Measurements from ENCODE around the gene AEBP1.

DNA sequence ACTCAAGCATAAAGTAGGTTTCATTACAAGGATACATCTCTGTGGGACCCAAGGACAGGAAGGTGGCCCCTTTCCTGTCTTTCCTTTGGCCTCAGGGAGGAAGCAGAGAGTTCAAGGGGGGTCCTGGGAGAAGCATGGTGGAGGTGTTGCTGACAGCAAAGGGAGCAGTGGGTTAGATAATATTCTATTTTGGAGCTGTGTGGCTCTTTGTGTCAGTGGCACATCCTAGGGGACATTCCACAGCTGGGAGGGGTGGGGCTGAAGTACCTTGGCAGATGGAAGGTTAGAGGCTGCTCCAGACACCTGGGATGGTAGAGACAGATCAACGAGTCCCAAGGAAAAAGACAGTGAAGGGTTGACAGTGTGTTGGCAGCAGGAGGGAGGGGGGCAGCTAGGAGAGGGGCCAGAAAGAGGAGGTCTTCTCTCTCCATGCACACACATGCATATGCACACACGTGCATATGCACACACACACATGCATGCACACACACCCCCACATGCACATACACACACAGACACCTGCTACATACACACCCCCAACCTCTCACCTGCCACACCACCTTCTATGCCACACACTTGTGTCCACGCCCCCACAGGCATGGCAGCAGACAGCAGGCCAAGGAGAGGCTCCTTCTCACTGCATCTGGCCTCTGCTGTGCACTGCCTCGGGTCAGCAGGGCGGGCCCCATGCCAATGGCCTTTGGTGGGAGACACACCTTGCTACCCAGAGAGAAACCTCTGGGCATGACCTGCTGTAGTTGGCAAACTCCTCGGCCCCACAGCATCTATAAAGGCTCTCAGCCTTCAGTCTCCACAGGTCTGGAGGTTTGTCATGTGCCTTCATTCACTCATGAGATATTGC is 24.8 kb downstream of the AEBP1 start:
- no peak for TF ChIP-seq GATA2 (IDR thresholded peaks at IDR 0.05; ENCODE audit: low read depth, low read length)
- no peak for TF ChIP-seq GATA3 (IDR thresholded peaks at IDR 0.05; ENCODE audit: low read depth, low read length)

Measured in SH-SY5Y (cell line).